ENCODE results near the gene KPNB1. TPM values are rescaled to one million over a fixed set of nuclear protein-coding genes. Genes with fewer than 3 reads are reported as not detected.

The KPNB1 gene
- total and polyA plus RNA-seq, 2 of the 8 experiments (the other 6 are each of a cell fraction or from before 2014, with no cell fraction given), result 171 to 625 TPM

GRCh38 chr17:47620503-47621245 is 29.0 kb upstream of the KPNB1 start:
- H3K9me3 ChIP-seq (ENCODE audit: insufficient read depth in 2 of 2, low read depth in 1 of 2, low read length in 1 of 2), result no peaks in the 10 kb centered on the region
- H2BK5ac ChIP-seq (ENCODE audit: low read depth, low read length), result no peak overlapping the region
- H3K36me3 ChIP-seq (ENCODE audit: control insufficient read depth in 2 of 4, insufficient read depth in 4 of 4, low read length in 3 of 4), result peaks cover 8 to 63% (median 22%) of the 10 kb centered on the region in 4 experiments
- no peak overlapping the region for H3K4me2 ChIP-seq (ENCODE audit: insufficient read depth in 1 of 2, low read depth in 2 of 2, low read length in 2 of 2)
- no peak overlapping the region for H4K91ac ChIP-seq (replicated peaks; ENCODE audit: insufficient read length, low read length)
- DNase-seq (ENCODE audit: low read depth in 1 of 2, low spot score in 2 of 2), result no peak
- FAIRE-seq, result no peak
- no peak overlapping the region for H3K4me3 ChIP-seq (ENCODE audit: extremely low read depth in 1 of 4, insufficient read depth in 2 of 4, low read depth in 3 of 4, low read length in 4 of 4)
- ChIA-PET POLR2A (ENCODE audit: partially characterized antibody) (interaction anchor here (1.4 kb wide), 2 partner anchors 26 to 30 kb away, joined by 3 to 6 read pairs; partner anchors contain the start of gene KPNB1), CTCF (ENCODE audit: partially characterized antibody) (interaction anchor here (1.0 kb wide), 1 partner anchor 18 kb away, joined by 3 read pairs; no protein-coding TSS in a partner anchor)
- no peak overlapping the region for H2AK5ac ChIP-seq (ENCODE audit: low read depth, low read length)
- H3K18ac ChIP-seq (ENCODE audit: extremely low read depth, low read length), result no peak overlapping the region
- no peaks in the 10 kb centered on the region; a peak in 1 of 7 replicates for H3K4me1 ChIP-seq (replicated peaks in 1 of 4; ENCODE audit: control insufficient read depth in 3 of 4, insufficient read depth in 4 of 4, low read length in 3 of 4)
- H4K5ac ChIP-seq (ENCODE audit: insufficient read length, low read depth, low read length), result no peak overlapping the region
- H2BK120ac ChIP-seq (replicated peaks; ENCODE audit: low read depth, low read length), result no peak overlapping the region
- WGBS, 2 experiments (ENCODE audit: extremely low coverage in 1 of 2, insufficient coverage in 1 of 2, insufficient read length in 1 of 2, insufficient replicate concordance in 2 of 2, low coverage in 1 of 2, low lambda C conversion rate in 2 of 2, missing lambda C conversion rate in 1 of 2), result 89% methylated on average over 3 of the region's 3 CpGs; no CpG with 5 or more reads in 1 of the 2 experiments
- no peaks in the 10 kb centered on the region for H3K27me3 ChIP-seq (replicated peaks in 1 of 4; ENCODE audit: control insufficient read depth in 3 of 4, extremely low read depth in 1 of 4, insufficient read depth in 3 of 4, low read length in 3 of 4)
- H2BK20ac ChIP-seq (ENCODE audit: low read length), result no peak overlapping the region
- no peak overlapping the region for H3K27ac ChIP-seq (ENCODE audit: low read depth, low read length)
- H3K4ac ChIP-seq (replicated peaks; ENCODE audit: insufficient read length, low read depth, low read length), result no peak overlapping the region
- no peaks in the 10 kb centered on the region for H3K23me2 ChIP-seq (ENCODE audit: low read depth, low read length)
- H3K79me2 ChIP-seq (ENCODE audit: control insufficient read depth in 1 of 2, insufficient read depth in 2 of 2, low read length in 2 of 2), result no peaks in the 10 kb centered on the region
- H2BK12ac ChIP-seq (ENCODE audit: low read depth, low read length), result no peak overlapping the region
- no peak overlapping the region for H2BK15ac ChIP-seq (ENCODE audit: low read length)
- peaks cover 1 to 3% of the 10 kb centered on the region in 2 experiments for H4K20me1 ChIP-seq (replicated peaks in 1 of 2; ENCODE audit: control insufficient read depth in 1 of 2, insufficient read depth in 2 of 2, low read length in 2 of 2)
- H2AFZ ChIP-seq (ENCODE audit: low read length), result no peak overlapping the region
- no peak overlapping the region for H4K8ac ChIP-seq (ENCODE audit: extremely low read depth, insufficient read depth, low read length)
- no peak overlapping the region for H3K9ac ChIP-seq (replicated peaks in 1 of 4; ENCODE audit: extremely low read depth in 1 of 4, low read depth in 3 of 4, low read length in 3 of 4)
- H3K14ac ChIP-seq (ENCODE audit: insufficient read length), result no peak overlapping the region
- H3K23ac ChIP-seq (ENCODE audit: insufficient read length), result no peak overlapping the region
- H3K79me1 ChIP-seq (ENCODE audit: low read depth, low read length), result no peaks in the 10 kb centered on the region
- no peak overlapping the region for H3K56ac ChIP-seq (replicated peaks; ENCODE audit: insufficient read length, low read depth, low read length)
